ENCODE results near the gene KLK13. TPM values are rescaled to one million over a fixed set of nuclear protein-coding genes. Genes with fewer than 3 reads are reported as not detected.

Gene KLK13
- total RNA-seq, 4 donors from 2014 or later, result 0.63 TPM; not detected in 3

GRCh38 chr19:51075998-51076397, 11.1 kb upstream of the KLK13 start:
- H3K4me1 ChIP-seq, result no peaks in the 10 kb centered on the region
- no peak for DNase-seq (ENCODE audit: low spot score in 2 of 2)
- H3K9me3 ChIP-seq, result peaks cover 0 to 14% (median 0%) of the 10 kb centered on the region in 4 donors
- peaks cover 0 to 3% of the 10 kb centered on the region in 2 donors for H3K27me3 ChIP-seq
- H3K4me3 ChIP-seq, result no peak overlapping the region
- TF ChIP-seq EP300 (IDR thresholded peaks at IDR 0.05), result no peak
- TF ChIP-seq POLR2A (IDR thresholded peaks at IDR 0.05), result no peak
- TF ChIP-seq, protein P1, sequence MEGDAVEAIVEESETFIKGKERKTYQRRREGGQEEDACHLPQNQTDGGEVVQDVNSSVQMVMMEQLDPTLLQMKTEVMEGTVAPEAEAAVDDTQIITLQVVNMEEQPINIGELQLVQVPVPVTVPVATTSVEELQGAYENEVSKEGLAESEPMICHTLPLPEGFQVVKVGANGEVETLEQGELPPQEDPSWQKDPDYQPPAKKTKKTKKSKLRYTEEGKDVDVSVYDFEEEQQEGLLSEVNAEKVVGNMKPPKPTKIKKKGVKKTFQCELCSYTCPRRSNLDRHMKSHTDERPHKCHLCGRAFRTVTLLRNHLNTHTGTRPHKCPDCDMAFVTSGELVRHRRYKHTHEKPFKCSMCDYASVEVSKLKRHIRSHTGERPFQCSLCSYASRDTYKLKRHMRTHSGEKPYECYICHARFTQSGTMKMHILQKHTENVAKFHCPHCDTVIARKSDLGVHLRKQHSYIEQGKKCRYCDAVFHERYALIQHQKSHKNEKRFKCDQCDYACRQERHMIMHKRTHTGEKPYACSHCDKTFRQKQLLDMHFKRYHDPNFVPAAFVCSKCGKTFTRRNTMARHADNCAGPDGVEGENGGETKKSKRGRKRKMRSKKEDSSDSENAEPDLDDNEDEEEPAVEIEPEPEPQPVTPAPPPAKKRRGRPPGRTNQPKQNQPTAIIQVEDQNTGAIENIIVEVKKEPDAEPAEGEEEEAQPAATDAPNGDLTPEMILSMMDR (IDR thresholded peaks at IDR 0.05), result no peak
- no peak overlapping the region for H3K27ac ChIP-seq
- WGBS, 2 donors, result 88 to 90% methylated on average over 5 of the region's 5 CpGs
- H3K36me3 ChIP-seq, result no peaks in the 10 kb centered on the region

GRCh38 chr19:51071095-51071405, 6.2 kb upstream of the KLK13 start:
- WGBS, 2 donors, result 58 to 65% methylated on average over 4 of the region's 4 CpGs
- Histone ChIP-seq H3K9me3 (peaks cover 0 to 14% (median 0%) of the 10 kb centered on the region in 4 donors), H3K36me3 (no peaks in the 10 kb centered on the region), H3K27ac (no peak overlapping the region), H3K4me3 (no peak overlapping the region), H3K4me1 (no peaks in the 10 kb centered on the region), H3K27me3 (no peaks in the 10 kb centered on the region)
- TF ChIP-seq, protein P1 (IDR thresholded peaks at IDR 0.05), result no peak
- TF ChIP-seq POLR2A (IDR thresholded peaks at IDR 0.05) (no peak), EP300 (IDR thresholded peaks at IDR 0.05) (no peak)
- no peak for DNase-seq (ENCODE audit: low spot score in 2 of 2)

DNA sequence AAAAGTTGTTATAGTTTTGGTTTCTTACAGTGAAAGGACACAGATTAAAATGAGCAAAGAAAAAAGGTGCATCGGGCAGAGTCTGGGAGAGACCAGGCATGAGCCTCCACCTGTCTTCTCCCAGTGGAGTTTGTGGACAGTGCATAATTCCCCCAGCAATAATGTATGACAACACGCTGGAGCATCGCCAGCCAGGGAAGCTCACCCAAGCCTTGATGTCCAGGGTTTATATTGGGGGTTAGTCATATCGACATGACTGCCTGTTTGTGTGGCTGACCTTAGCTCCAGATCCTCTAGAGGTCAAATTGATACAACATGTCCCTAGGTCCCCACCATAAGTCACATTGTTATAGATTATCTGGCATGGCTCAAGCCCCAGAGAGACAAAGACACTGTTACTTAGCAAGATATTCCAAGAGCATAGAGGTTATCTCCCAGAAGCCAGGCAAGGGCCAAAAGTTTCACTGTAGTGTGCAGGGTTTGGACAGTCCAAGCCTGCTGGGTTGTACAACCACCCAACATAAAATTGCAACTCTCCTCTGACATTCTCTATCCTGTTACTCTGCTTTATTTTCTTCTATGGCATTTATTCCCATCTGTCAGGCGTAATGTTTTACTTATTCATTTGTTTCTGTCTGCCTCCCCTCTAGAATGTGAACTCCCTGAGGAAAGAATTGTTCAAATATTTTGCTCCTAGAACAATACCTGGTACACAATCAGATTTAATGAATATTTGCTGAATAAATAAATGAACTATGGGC, 5.6 kb upstream of the KLK13 start:
- no peak overlapping the region for H3K27ac ChIP-seq
- 73 to 77% methylated on average over 5 of the region's 5 CpGs for WGBS, 2 donors

DNA sequence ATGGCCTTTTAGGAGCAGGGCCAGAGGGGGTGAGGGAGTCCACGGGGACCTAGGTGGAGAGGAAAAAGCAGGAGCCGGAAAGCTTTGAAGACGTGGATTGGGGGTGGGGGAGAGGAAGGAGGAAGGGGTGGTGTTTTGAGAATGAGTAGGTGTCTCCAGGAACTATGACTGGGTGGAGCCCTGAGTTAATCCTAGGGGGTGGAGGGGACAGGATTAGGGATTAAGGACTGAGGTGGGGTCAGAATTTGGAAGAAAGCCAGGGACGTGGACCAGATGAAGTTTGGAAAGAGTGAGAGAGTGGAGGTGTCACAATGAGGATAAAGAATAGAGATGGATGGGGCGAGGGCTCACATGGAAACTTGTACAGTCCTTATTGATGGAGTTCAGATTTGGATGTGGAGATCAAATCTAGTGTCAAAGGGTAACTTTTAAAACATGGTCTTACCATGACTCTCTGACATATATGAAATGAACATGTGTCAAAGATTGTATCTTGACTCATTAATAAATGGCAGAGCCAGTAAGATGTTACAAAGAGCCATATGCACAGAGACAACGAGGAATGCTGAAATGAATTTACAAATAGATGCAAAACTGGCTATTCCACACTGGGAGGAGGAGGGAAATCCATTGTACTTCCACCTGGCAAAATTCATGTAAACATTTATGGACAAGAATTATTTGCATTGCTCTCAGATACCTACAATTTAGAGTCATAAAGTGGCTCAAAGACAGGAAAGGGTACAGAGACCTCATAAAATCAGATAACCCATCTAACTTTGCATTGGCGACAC, 1.7 kb upstream of the KLK13 start:
- no peak for DNase-seq (ENCODE audit: low spot score in 2 of 2)
- Histone ChIP-seq H3K4me1 (peaks cover 0 to 14% (median 0%) of the 10 kb centered on the region in 4 donors), H3K4me3 (no peak overlapping the region), H3K36me3 (no peaks in the 10 kb centered on the region), H3K27ac (no peak overlapping the region), H3K9me3 (no peaks in the 10 kb centered on the region), H3K27me3 (peaks cover 0 to 25% of the 10 kb centered on the region in 2 donors)
- TF ChIP-seq POLR2A (IDR thresholded peaks at IDR 0.05) (no peak), EP300 (IDR thresholded peaks at IDR 0.05) (no peak)
- TF ChIP-seq, protein P1 (IDR thresholded peaks at IDR 0.05), result no peak
- WGBS, 2 donors, result 68 to 75% methylated on average over 7 of the region's 7 CpGs

More for the DNA sequence above, 5.6 kb upstream of the KLK13 start:
- Histone ChIP-seq H3K27me3 (peaks cover 0 to 5% of the 10 kb centered on the region in 2 donors), H3K9me3 (peaks cover 0 to 14% (median 0%) of the 10 kb centered on the region in 4 donors), H3K4me1 (peaks cover 0 to 3% (median 0%) of the 10 kb centered on the region in 4 donors), H3K4me3 (no peak overlapping the region), H3K36me3 (no peaks in the 10 kb centered on the region)
- TF ChIP-seq POLR2A (IDR thresholded peaks at IDR 0.05), result no peak
- TF ChIP-seq EP300 (IDR thresholded peaks at IDR 0.05), result no peak
- TF ChIP-seq, protein P1 (IDR thresholded peaks at IDR 0.05), result no peak
- no peak for DNase-seq (ENCODE audit: low spot score in 2 of 2)

Data from tibial nerve (tissue), 4 donors.